GM23338 (cell line): ENCODE measurements around the gene KIAA1614.

ENCODE experiments used
- CREB1 ChIP-seq: fragments of 250-450 bp; sonication (Bioruptor Pico); IDR thresholded peaks from 2 replicates; pipeline ENCODE4 v1.5.0; 2020; ENCODE audit warnings: low read depth, mild to moderate bottlenecking, moderate library complexity
- CTCF ChIP-seq, 2 experiments: fragments of 200-600 bp in 1 of 2; sonication (generic) in 1 of 2; conservative IDR thresholded peaks; 2 replicates each; pipeline versions ENCODE4 v1.5.1 to v1.6.1; 2016 to 2017; ENCODE audit warnings: antibody characterized with exemption in 2 of 2, low read depth in 2 of 2, mild to moderate bottlenecking in 2 of 2, moderate library complexity in 1 of 2
- ETS1 ChIP-seq: IDR thresholded peaks from 2 replicates; pipeline ENCODE4 v1.6.1; 2016; ENCODE audit warnings: antibody characterized with exemption
- EZH2 ChIP-seq: fragments of 200-600 bp; sonication (generic); IDR thresholded peaks from one replicate; pipeline ENCODE4 v1.8.0; 2017; ENCODE audit warnings: antibody characterized with exemption, mild to moderate bottlenecking, low read depth; ENCODE audit not compliant: unreplicated experiment
- EZH2phosphoT487 ChIP-seq: fragments of 200-600 bp; sonication (generic); IDR thresholded peaks from one replicate; pipeline ENCODE4 v1.8.1; 2018; ENCODE audit warnings: antibody characterized with exemption; ENCODE audit not compliant: unreplicated experiment
- NANOG ChIP-seq: IDR thresholded peaks from 2 replicates; pipeline ENCODE4 v1.6.1; 2016; ENCODE audit warnings: antibody characterized with exemption, borderline replicate concordance
- POLR2AphosphoS5 ChIP-seq: IDR thresholded peaks from 2 replicates; pipeline ENCODE4 v1.6.1; 2016; ENCODE audit warnings: antibody characterized with exemption, low read depth
- REST ChIP-seq: IDR thresholded peaks from one replicate; pipeline ENCODE4 v1.6.1; 2018; ENCODE audit warnings: antibody characterized with exemption; ENCODE audit not compliant: unreplicated experiment
- STAT1 ChIP-seq: IDR thresholded peaks from one replicate; pipeline ENCODE4 v1.6.1; 2016; ENCODE audit warnings: antibody characterized with exemption; ENCODE audit not compliant: unreplicated experiment
- ZNF331 ChIP-seq: fragments of 250-450 bp; sonication (Bioruptor Pico); IDR thresholded peaks from 2 replicates; pipeline ENCODE4 v1.5.0; 2020; ENCODE audit warnings: low read depth, mild to moderate bottlenecking, moderate library complexity

- TF ChIP-seq CTCF (conservative IDR thresholded peaks at IDR 0.05; ENCODE audit: low read depth in 2 of 2) (no peak), EZH2 (no peak), POLR2AphosphoS5 (no peak), EZH2phosphoT487 (no peak), REST (no peak), ETS1 (no peak), NANOG (no peak), STAT1 (no peak), CREB1 (CRISPR knock-in tag) (no peak), ZNF331 (CRISPR knock-in tag) (no peak)
Observed at GRCh38 chr1:180935326-180936109, 22.8 kb downstream of the KIAA1614 start.
